HepG2 (cell line): ENCODE results near the gene TAPBP. TPM values are rescaled to one million over a fixed set of nuclear protein-coding genes. Genes with fewer than 3 reads are reported as not detected.

Source experiments
- EED ChIP-seq: sonication (generic); formaldehyde crosslinking; IDR thresholded peaks from 2 replicates; pipeline ENCODE4 v1.5.0; 2020; ENCODE audit warnings: mild to moderate bottlenecking, missing genetic modification reagents
- FOXK1 ChIP-seq: sonication (generic); formaldehyde crosslinking; IDR thresholded peaks from 2 replicates; pipeline ENCODE4 v1.4.0; 2020; ENCODE audit warnings: low read depth, missing genetic modification reagents, borderline replicate concordance
- JARID2 ChIP-seq: sonication (generic); formaldehyde crosslinking; IDR thresholded peaks from 2 replicates; pipeline ENCODE4 v1.8.1; 2023; ENCODE audit warnings: missing genetic modification reagents, inconsistent platforms; ENCODE audit not compliant: insufficient replicate concordance
- MAFF ChIP-seq: IDR thresholded peaks from 2 replicates; pipeline ENCODE4 v1.6.1; 2011; ENCODE audit warnings: low read depth, low read length, improper control_type of control experiment
- MLXIP ChIP-seq: sonication (generic); formaldehyde crosslinking; IDR thresholded peaks from 2 replicates; pipeline ENCODE4 v1.9.0; 2021; ENCODE audit warnings: missing genetic modification reagents, borderline replicate concordance
- SAFB2 ChIP-seq: sonication (generic); formaldehyde crosslinking; IDR thresholded peaks from 2 replicates; pipeline ENCODE4 v1.5.1; 2020; ENCODE audit warnings: missing genetic modification reagents, low read depth, mild to moderate bottlenecking, borderline replicate concordance
- SMAD1 ChIP-seq: sonication (generic); formaldehyde crosslinking; IDR thresholded peaks from 2 replicates; pipeline ENCODE4 v1.4.0; 2020; ENCODE audit warnings: missing genetic modification reagents, low read depth, mild to moderate bottlenecking, borderline replicate concordance
- SNAPC2 ChIP-seq: sonication (generic); formaldehyde crosslinking; IDR thresholded peaks from 2 replicates; pipeline ENCODE4 v1.8.1; 2022; ENCODE audit warnings: mild to moderate bottlenecking, missing genetic modification reagents
- ZBTB49 ChIP-seq: sonication (generic); formaldehyde crosslinking; IDR thresholded peaks from 2 replicates; pipeline ENCODE4 v1.4.0; 2020; ENCODE audit warnings: missing genetic modification reagents, borderline replicate concordance
- ZBTB7A ChIP-seq: sonication (generic); formaldehyde crosslinking; IDR thresholded peaks from 2 replicates; pipeline ENCODE4 v1.8.0; 2022; ENCODE audit warnings: mild to moderate bottlenecking, missing genetic modification reagents
- ZFP37 ChIP-seq: sonication (generic); formaldehyde crosslinking; IDR thresholded peaks from 2 replicates; pipeline ENCODE4 v1.4.0; 2020; ENCODE audit warnings: missing genetic modification reagents, borderline replicate concordance
- ZKSCAN5 ChIP-seq: sonication (generic); formaldehyde crosslinking; IDR thresholded peaks from 2 replicates; pipeline ENCODE4 v1.5.1; 2020; ENCODE audit warnings: mild to moderate bottlenecking, missing genetic modification reagents
- ZNF121 ChIP-seq: sonication (generic); formaldehyde crosslinking; IDR thresholded peaks from 2 replicates; pipeline ENCODE4 v1.5.0; 2020; ENCODE audit warnings: mild to moderate bottlenecking, missing genetic modification reagents
- ZNF543 ChIP-seq: sonication (generic); formaldehyde crosslinking; IDR thresholded peaks from 2 replicates; pipeline ENCODE4 v1.4.0; 2020; ENCODE audit warnings: mild to moderate bottlenecking, missing genetic modification reagents
- ZNF577 ChIP-seq: sonication (generic); formaldehyde crosslinking; IDR thresholded peaks from 2 replicates; pipeline ENCODE4 v1.4.0; 2020; ENCODE audit warnings: mild to moderate bottlenecking, low read depth, missing genetic modification reagents, borderline replicate concordance
- ZNF670 ChIP-seq: sonication (generic); formaldehyde crosslinking; IDR thresholded peaks from 2 replicates; pipeline ENCODE4 v1.8.0; 2022; ENCODE audit warnings: mild to moderate bottlenecking, missing genetic modification reagents, borderline replicate concordance
- ZNF749 ChIP-seq: sonication (generic); formaldehyde crosslinking; IDR thresholded peaks from 2 replicates; pipeline ENCODE4 v1.8.0; 2022; ENCODE audit warnings: mild to moderate bottlenecking, missing genetic modification reagents, moderate library complexity, borderline replicate concordance
- ZNF766 ChIP-seq: sonication (generic); formaldehyde crosslinking; IDR thresholded peaks from 2 replicates; pipeline ENCODE4 v1.5.0; 2020; ENCODE audit warnings: missing genetic modification reagents, borderline replicate concordance
- polyA plus RNA-seq, 8 experiments: library from polyadenylated mRNA; depleted of rRNA in 3 of 8; stranded (reverse) in 7 of 8; unstranded in 1 of 8; fragments of >200 nt; fragmentation: Illumina TruSeq in 4 of 8; extraction: Trizol in 4 of 8; gene quantifications; 2 replicates each; pipeline versions ENCODE4 v1.2.1 to v1.2.3, GENCODE V29; 2011 to 2016; ENCODE audit warnings: low read depth in 4 of 8, missing spikeins in 1 of 8, mixed read lengths in 1 of 8; ENCODE audit not compliant: insufficient read depth in 1 of 8
- total RNA-seq, 5 experiments: library from RNA; depleted of rRNA; stranded (reverse); fragments of >200 nt; fragmentation: Illumina TruSeq; extraction: Trizol; gene quantifications; 2 replicates each; pipeline ENCODE4 v1.2.3, GENCODE V29; 2016; ENCODE audit warnings: low read depth in 1 of 5
- TF ChIP-seq, protein P1 (sequence below): sonication (generic); formaldehyde crosslinking; conservative IDR thresholded peaks from 2 replicates; pipeline ENCODE4 v1.4.0; 2020; ENCODE audit warnings: missing genetic modification reagents
- TF ChIP-seq, protein P2 (sequence below): IDR thresholded peaks from 2 replicates; pipeline ENCODE4 v1.6.1; 2018; ENCODE audit warnings: missing genetic modification reagents, mild to moderate bottlenecking, missing compliant biosample characterization

The TAPBP gene
- total and polyA plus RNA-seq, 2 of the 13 experiments (the other 11 are each of a cell fraction or from before 2014, with no cell fraction given) = 27.4 to 32.3 TPM

DNA sequence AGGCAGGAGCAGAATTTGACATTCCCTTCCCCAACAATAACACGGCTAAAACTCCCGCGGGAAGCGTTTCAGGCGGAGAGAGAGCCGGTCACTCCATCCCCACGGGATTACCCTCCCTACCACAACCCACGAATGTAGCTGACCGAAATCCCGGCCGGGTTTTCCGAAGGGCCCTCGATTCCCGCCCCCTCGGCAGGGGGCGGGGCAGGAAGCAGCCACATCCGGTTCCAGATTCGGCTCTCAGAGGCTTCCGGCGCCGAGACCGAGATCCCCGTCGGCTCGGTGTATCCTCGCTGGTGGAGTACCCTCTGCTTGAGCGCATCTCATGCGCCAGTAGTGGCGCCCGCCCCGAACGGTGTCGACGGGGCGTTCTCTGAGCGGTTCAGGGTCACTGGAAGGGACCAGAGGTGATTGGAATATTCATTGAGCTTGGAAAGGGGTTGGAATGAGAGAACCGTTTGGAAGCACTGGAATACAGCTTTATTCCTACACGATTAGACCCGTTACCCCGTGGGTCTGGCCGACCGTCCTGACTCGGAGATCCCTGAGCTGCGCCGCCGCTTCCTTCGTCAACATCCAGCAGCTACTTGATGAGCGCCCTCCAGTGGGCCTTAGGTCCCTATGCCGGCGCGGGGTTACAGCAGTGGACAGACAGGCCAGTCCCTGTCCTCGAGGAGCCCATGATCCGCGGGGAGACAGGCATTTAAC is 14.5 kb downstream of the TAPBP start (continued):
- TF ChIP-seq JARID2 (CRISPR knock-in tag) (no peak), MAFF (no peak), ZNF543 (0 out of 2 replicates have a peak, but pooled peaks have one; percentile 38), FOXK1 (peak; percentile 22; the same call in 1 of the 2 replicates), ZNF577 (CRISPR knock-in tag) (no peak), ZNF670 (CRISPR knock-in tag) (peak; percentile 87; the same call in 1 of the 2 replicates), ZBTB49 (0 out of 2 replicates have a peak, but pooled peaks have one; percentile 7), ZNF749 (CRISPR knock-in tag) (peak; percentile 91; the same call in 1 of the 2 replicates), SNAPC2 (CRISPR knock-in tag) (no peak), ZFP37 (CRISPR knock-in tag) (peak; percentile 57; the same call in 1 of the 2 replicates), MLXIP (CRISPR knock-in tag) (no peak), SMAD1 (CRISPR knock-in tag) (peak; percentile 62; the same call in 1 of the 2 replicates), EED (CRISPR knock-in tag) (peak; percentile 85; the same call in 1 of the 2 replicates), ZKSCAN5 (CRISPR knock-in tag) (no peak), ZNF766 (peak; percentile 51; the same call in 1 of the 2 replicates), SAFB2 (CRISPR knock-in tag) (peak; percentile 74; the same call in 1 of the 2 replicates), ZBTB7A (CRISPR knock-in tag) (peak; percentile 90), ZNF121 (peak; percentile 37; the same call in 1 of the 2 replicates)
- TF ChIP-seq, protein P1, sequence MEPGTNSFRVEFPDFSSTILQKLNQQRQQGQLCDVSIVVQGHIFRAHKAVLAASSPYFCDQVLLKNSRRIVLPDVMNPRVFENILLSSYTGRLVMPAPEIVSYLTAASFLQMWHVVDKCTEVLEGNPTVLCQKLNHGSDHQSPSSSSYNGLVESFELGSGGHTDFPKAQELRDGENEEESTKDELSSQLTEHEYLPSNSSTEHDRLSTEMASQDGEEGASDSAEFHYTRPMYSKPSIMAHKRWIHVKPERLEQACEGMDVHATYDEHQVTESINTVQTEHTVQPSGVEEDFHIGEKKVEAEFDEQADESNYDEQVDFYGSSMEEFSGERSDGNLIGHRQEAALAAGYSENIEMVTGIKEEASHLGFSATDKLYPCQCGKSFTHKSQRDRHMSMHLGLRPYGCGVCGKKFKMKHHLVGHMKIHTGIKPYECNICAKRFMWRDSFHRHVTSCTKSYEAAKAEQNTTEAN (CRISPR knock-in tag) = no peak
- TF ChIP-seq, protein P2, sequence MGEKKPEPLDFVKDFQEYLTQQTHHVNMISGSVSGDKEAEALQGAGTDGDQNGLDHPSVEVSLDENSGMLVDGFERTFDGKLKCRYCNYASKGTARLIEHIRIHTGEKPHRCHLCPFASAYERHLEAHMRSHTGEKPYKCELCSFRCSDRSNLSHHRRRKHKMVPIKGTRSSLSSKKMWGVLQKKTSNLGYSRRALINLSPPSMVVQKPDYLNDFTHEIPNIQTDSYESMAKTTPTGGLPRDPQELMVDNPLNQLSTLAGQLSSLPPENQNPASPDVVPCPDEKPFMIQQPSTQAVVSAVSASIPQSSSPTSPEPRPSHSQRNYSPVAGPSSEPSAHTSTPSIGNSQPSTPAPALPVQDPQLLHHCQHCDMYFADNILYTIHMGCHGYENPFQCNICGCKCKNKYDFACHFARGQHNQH = peak; percentile 94
